ENCODE measurements around the gene RAB21. TPM values are rescaled to one million over a fixed set of nuclear protein-coding genes. Genes with fewer than 3 reads are reported as not detected.

Gene RAB21
- total RNA-seq, 4 donors from 2014 or later: 15.9 to 48.4 (median 29.9) TPM

- no peak for TF ChIP-seq POLR2AphosphoS5 (IDR thresholded peaks at IDR 0.05)
- TF ChIP-seq EP300 (IDR thresholded peaks at IDR 0.05; ENCODE audit: low read depth): no peak
- no peak for TF ChIP-seq POLR2A (IDR thresholded peaks at IDR 0.05)
- no peak for TF ChIP-seq CTCF (IDR thresholded peaks at IDR 0.05)
- Histone ChIP-seq H3K27ac (no peak overlapping the region), H3K9me3 (no peaks in the 10 kb centered on the region), H3K36me3 (no peaks in the 10 kb centered on the region), H3K4me1 (no peaks in the 10 kb centered on the region), H3K4me3 (no peak overlapping the region), H3K27me3 (no peaks in the 10 kb centered on the region)
- in situ Hi-C loops (cut with MboI; ENCODE audit: low pct_ligation_motif_present in 1 of 4, low pct_unique_long_range_greater_than_20kb in 1 of 4, low sequenced_read_pairs in 3 of 4) (loop anchor here in 3 of 4 donors (25.0 kb wide), 1 partner anchor 314 kb away; no protein-coding TSS in a partner anchor), intact Hi-C loops (cut with DNase I; ENCODE audit: low total_unique reads) (no loop called here)
- 44 to 86% methylated on average over 2 of the region's 2 CpGs for WGBS, 2 donors (ENCODE audit: low coverage in 1 of 2)
- DNase-seq: no peak
Observed at GRCh38 chr12:71726548-71726947, 28.1 kb upstream of the RAB21 start.

- no peak for TF ChIP-seq CTCF (IDR thresholded peaks at IDR 0.05)
- TF ChIP-seq POLR2A (IDR thresholded peaks at IDR 0.05): no peak
- no peak for TF ChIP-seq EP300 (IDR thresholded peaks at IDR 0.05; ENCODE audit: low read depth)
- TF ChIP-seq POLR2AphosphoS5 (IDR thresholded peaks at IDR 0.05): no peak
- Histone ChIP-seq H3K27ac (no peak overlapping the region), H3K9me3 (no peaks in the 10 kb centered on the region), H3K4me3 (no peak overlapping the region), H3K36me3 (no peaks in the 10 kb centered on the region), H3K4me1 (no peaks in the 10 kb centered on the region), H3K27me3 (no peaks in the 10 kb centered on the region)
- 60 to 88% methylated on average over 1 to 5 of the region's 5 CpGs for WGBS, 2 donors (ENCODE audit: low coverage in 1 of 2)
- intact Hi-C loops (cut with DNase I; ENCODE audit: low total_unique reads): no loop called here
- DNase-seq: no peak
- in situ Hi-C loops (cut with MboI; ENCODE audit: low pct_ligation_motif_present in 1 of 4, low pct_unique_long_range_greater_than_20kb in 1 of 4, low sequenced_read_pairs in 3 of 4): loop anchor here in 3 of 4 donors (25.0 kb wide), 1 partner anchor 316 kb away; no protein-coding TSS in a partner anchor
Observed at GRCh38 chr12:71727958-71728357, 26.7 kb upstream of the RAB21 start.

- Histone ChIP-seq H3K4me3 (no peak overlapping the region), H3K9me3 (no peaks in the 10 kb centered on the region), H3K27ac (no peak overlapping the region), H3K36me3 (no peaks in the 10 kb centered on the region), H3K4me1 (no peaks in the 10 kb centered on the region), H3K27me3 (no peaks in the 10 kb centered on the region)
- TF ChIP-seq POLR2AphosphoS5 (IDR thresholded peaks at IDR 0.05) (no peak), EP300 (IDR thresholded peaks at IDR 0.05; ENCODE audit: low read depth) (no peak), CTCF (IDR thresholded peaks at IDR 0.05) (no peak), POLR2A (IDR thresholded peaks at IDR 0.05) (no peak)
- 76 to 77% methylated on average over 7 of the region's 7 CpGs for WGBS, 2 donors (ENCODE audit: low coverage in 1 of 2)
- DNase-seq: no peak
- in situ Hi-C loops (cut with MboI; ENCODE audit: low pct_ligation_motif_present in 1 of 4, low pct_unique_long_range_greater_than_20kb in 1 of 4, low sequenced_read_pairs in 3 of 4) (loop anchor here in 3 of 4 donors (25.0 kb wide), 1 partner anchor 319 kb away; no protein-coding TSS in a partner anchor), intact Hi-C loops (cut with DNase I; ENCODE audit: low total_unique reads) (no loop called here)
Observed at GRCh38 chr12:71730936-71731335, 23.7 kb upstream of the RAB21 start.

GRCh38 chr12:71731439-71732356 lies 23.0 kb upstream of the RAB21 start:
- WGBS, 2 donors (ENCODE audit: low coverage in 1 of 2): 81 to 82% methylated on average over 12 to 21 of the region's 21 CpGs
- no peaks in the 10 kb centered on the region for H3K27me3 ChIP-seq
- no peaks in the 10 kb centered on the region for H3K36me3 ChIP-seq
- TF ChIP-seq POLR2AphosphoS5 (IDR thresholded peaks at IDR 0.05) (no peak), CTCF (IDR thresholded peaks at IDR 0.05) (no peak), POLR2A (IDR thresholded peaks at IDR 0.05) (no peak), EP300 (IDR thresholded peaks at IDR 0.05; ENCODE audit: low read depth) (no peak)
- intact Hi-C loops (cut with DNase I; ENCODE audit: low total_unique reads) (no loop called here), in situ Hi-C loops (cut with MboI; ENCODE audit: low pct_ligation_motif_present in 1 of 4, low pct_unique_long_range_greater_than_20kb in 1 of 4, low sequenced_read_pairs in 3 of 4) (loop anchor here in 3 of 4 donors (25.0 kb wide), 1 partner anchor 319 kb away; no protein-coding TSS in a partner anchor)
- H3K9me3 ChIP-seq: no peaks in the 10 kb centered on the region
- H3K4me1 ChIP-seq: no peaks in the 10 kb centered on the region
- no peak overlapping the region for H3K4me3 ChIP-seq
- no peak for DNase-seq
- no peak overlapping the region for H3K27ac ChIP-seq
